GM23248 (cell line): ENCODE measurements around the gene CACNA2D1. TPM values are rescaled to one million over a fixed set of nuclear protein-coding genes. Genes with fewer than 3 reads are reported as not detected.

Experiments used
- DNase-seq: peaks from one replicate; pipeline ENCODE4 v3.0.0-alpha.2; 2015
- H2AFZ ChIP-seq: fragments of 200-600 bp; sonication (generic); 2 replicates; pipeline ENCODE4 v1.6.1; 2016; ENCODE audit warnings: antibody characterized with exemption
- H3F3A ChIP-seq: fragments of 200-600 bp; sonication (generic); 2 replicates; pipeline ENCODE4 v1.6.1; 2016; ENCODE audit warnings: mild to moderate bottlenecking, antibody characterized with exemption, mixed run types; ENCODE audit not compliant: insufficient read depth
- H3K27ac ChIP-seq: fragments of 200-600 bp; sonication (generic); 2 replicates; pipeline ENCODE4 v1.5.1; 2016; ENCODE audit warnings: mild to moderate bottlenecking
- H3K27me3 ChIP-seq: fragments of 200-600 bp; sonication (generic); replicated peaks from 2 replicates; pipeline ENCODE4 v1.6.1; 2016; ENCODE audit warnings: mild to moderate bottlenecking; ENCODE audit not compliant: insufficient read depth
- H3K36me3 ChIP-seq: fragments of 200-600 bp; sonication (generic); 2 replicates; pipeline ENCODE4 v1.6.1; 2016; ENCODE audit warnings: low read depth, mild to moderate bottlenecking
- H3K4me1 ChIP-seq: fragments of 200-600 bp; sonication (generic); 2 replicates; pipeline ENCODE4 v1.6.1; 2016; ENCODE audit warnings: mild to moderate bottlenecking; ENCODE audit not compliant: insufficient read depth
- H3K4me2 ChIP-seq: fragments of 200-600 bp; sonication (generic); one replicate; pipeline ENCODE4 v1.6.1; 2016; ENCODE audit warnings: mild to moderate bottlenecking; ENCODE audit not compliant: unreplicated experiment
- H3K4me3 ChIP-seq: fragments of 200-600 bp; sonication (generic); 2 replicates; pipeline ENCODE4 v1.5.1; 2016; ENCODE audit warnings: mild to moderate bottlenecking
- H3K79me2 ChIP-seq: fragments of 200-600 bp; sonication (generic); 2 replicates; pipeline ENCODE4 v1.6.1; 2016; ENCODE audit warnings: mild to moderate bottlenecking; ENCODE audit not compliant: insufficient read depth
- H3K9ac ChIP-seq: fragments of 200-600 bp; sonication (generic); 2 replicates; pipeline ENCODE4 v1.6.1; 2016; ENCODE audit warnings: mild to moderate bottlenecking
- H3K9me2 ChIP-seq: fragments of 200-600 bp; sonication (generic); 2 replicates; pipeline ENCODE4 v1.6.1; 2016; ENCODE audit warnings: mixed run types, mild to moderate bottlenecking, moderate library complexity; ENCODE audit not compliant: insufficient read depth
- H3K9me3 ChIP-seq: fragments of 200-600 bp; sonication (generic); one replicate; pipeline ENCODE4 v1.6.1; 2017; ENCODE audit warnings: low read depth
- H4K20me1 ChIP-seq: fragments of 200-600 bp; sonication (generic); 2 replicates; pipeline ENCODE4 v1.6.0; 2016; ENCODE audit not compliant: insufficient read depth
- EZH2 ChIP-seq: fragments of 200-600 bp; sonication (generic); IDR thresholded peaks from 2 replicates; pipeline ENCODE4 v1.6.1; 2018; ENCODE audit warnings: antibody characterized with exemption, mild to moderate bottlenecking; ENCODE audit not compliant: insufficient read depth, poor library complexity, severe bottlenecking
- EZH2phosphoT487 ChIP-seq: fragments of 200-600 bp; sonication (generic); IDR thresholded peaks from 2 replicates; pipeline ENCODE4 v1.6.1; 2018; ENCODE audit warnings: antibody characterized with exemption, moderate library complexity, mild to moderate bottlenecking, low read depth; ENCODE audit not compliant: insufficient read depth
- WGBS, 2 experiments: methylation state at CpG; one replicate each; pipeline ENCODE4 v1.1.6; 2015 to 2017; ENCODE audit warnings: low lambda C conversion rate in 2 of 2, low coverage in 1 of 2; ENCODE audit errors: missing lambda C conversion rate in 2 of 2; 5-methylcytosine and 5-hydroxymethylcytosine counted together
- in situ Hi-C: fragments of 300-500 bp; cut with MboI; formaldehyde crosslinking; loops from 2 replicates; pipeline ENCODE4 v1.15.0; 2020
- polyA plus RNA-seq: library from polyadenylated mRNA; unstranded; fragments of >200 nt; fragmentation: Nextera tagmentation; extraction: Ambion mirVana; gene quantifications from 2 replicates; pipeline ENCODE4 v1.2.1, GENCODE V29; 2016
- total RNA-seq: library from RNA; depleted of rRNA; stranded (reverse); fragments of >200 nt; shearing (Covaris generic); gene quantifications from 2 replicates; pipeline ENCODE4 v1.2.3, GENCODE V29; 2014

CACNA2D1 gene
- total and polyA plus RNA-seq, 2 experiments from 2014 or later: 7.7 to 21.2 TPM

GRCh38 chr7:82007315-82007714, 436.3 kb downstream of the CACNA2D1 start:
- H3K9ac ChIP-seq: no peak overlapping the region
- H3K36me3 ChIP-seq: 0 out of 2 replicates have a peak, but pooled peaks cover 5% of the 10 kb centered on the region
- H3K4me2 ChIP-seq: no peak overlapping the region
- in situ Hi-C loops: no loop called here
- TF ChIP-seq EZH2 (no peak), EZH2phosphoT487 (no peak)
- WGBS, 2 experiments: 42 to 55% methylated on average over 3 of the region's 3 CpGs
- no peak overlapping the region for H3K27ac ChIP-seq
- H3K79me2 ChIP-seq: no peaks in the 10 kb centered on the region
- no peak overlapping the region for H3K4me3 ChIP-seq
- no peaks in the 10 kb centered on the region for H3K9me3 ChIP-seq
- no peaks in the 10 kb centered on the region for H3K9me2 ChIP-seq
- no peaks in the 10 kb centered on the region for H4K20me1 ChIP-seq
- no peak for DNase-seq
- no peak overlapping the region for H2AFZ ChIP-seq
- H3F3A ChIP-seq: no peaks in the 10 kb centered on the region
- H3K4me1 ChIP-seq: no peaks in the 10 kb centered on the region
- no peaks in the 10 kb centered on the region for H3K27me3 ChIP-seq

GRCh38 chr7:82005056-82005455, 438.5 kb downstream of the CACNA2D1 start:
- no peaks in the 10 kb centered on the region for H3K9me3 ChIP-seq
- H3K27me3 ChIP-seq: no peaks in the 10 kb centered on the region
- H3K36me3 ChIP-seq: 0 out of 2 replicates have a peak, but pooled peaks cover 5% of the 10 kb centered on the region
- no peaks in the 10 kb centered on the region for H3K4me1 ChIP-seq
- H3K27ac ChIP-seq: no peak overlapping the region
- in situ Hi-C loops: no loop called here
- WGBS, 2 experiments: 98 to 100% methylated on average over 2 of the region's 2 CpGs
- H4K20me1 ChIP-seq: no peaks in the 10 kb centered on the region
- H3K4me2 ChIP-seq: no peak overlapping the region
- no peaks in the 10 kb centered on the region for H3F3A ChIP-seq
- no peaks in the 10 kb centered on the region for H3K9me2 ChIP-seq
- H3K9ac ChIP-seq: no peak overlapping the region
- no peak for TF ChIP-seq EZH2
- no peak for TF ChIP-seq EZH2phosphoT487
- H2AFZ ChIP-seq: no peak overlapping the region
- H3K79me2 ChIP-seq: no peaks in the 10 kb centered on the region
- no peak overlapping the region for H3K4me3 ChIP-seq
- DNase-seq: no peak

- H3K36me3 ChIP-seq: no peaks in the 10 kb centered on the region
- H3F3A ChIP-seq: 0 out of 2 replicates have a peak, but pooled peaks cover 4% of the 10 kb centered on the region
- in situ Hi-C loops: no loop called here
- no peaks in the 10 kb centered on the region for H3K79me2 ChIP-seq
- TF ChIP-seq EZH2phosphoT487 (no peak), EZH2 (no peak)
- H3K4me2 ChIP-seq: no peak overlapping the region
- H2AFZ ChIP-seq: no peak overlapping the region
- H3K9me3 ChIP-seq: no peaks in the 10 kb centered on the region
- no peak for DNase-seq
- H3K4me1 ChIP-seq: peaks cover 11% of the 10 kb centered on the region
- H3K9ac ChIP-seq: no peak overlapping the region
- H3K27ac ChIP-seq: no peak overlapping the region
- no peaks in the 10 kb centered on the region for H4K20me1 ChIP-seq
- no peaks in the 10 kb centered on the region for H3K9me2 ChIP-seq
- no peaks in the 10 kb centered on the region for H3K27me3 ChIP-seq
- no peak overlapping the region for H3K4me3 ChIP-seq
Measured at GRCh38 chr7:81993186-81993585, 450.4 kb downstream of the CACNA2D1 start.

- WGBS, 2 experiments: 54 to 64% methylated on average over 2 of the region's 2 CpGs
- Histone ChIP-seq H3K9me3 (no peaks in the 10 kb centered on the region), H2AFZ (no peak overlapping the region)
Measured at GRCh38 chr7:81990395-81990794, 453.2 kb downstream of the CACNA2D1 start.

More at GRCh38 chr7:81990395-81990794, 453.2 kb downstream of the CACNA2D1 start:
- DNase-seq: peak; percentile 71
- Histone ChIP-seq H3K4me2 (no peak overlapping the region), H3K79me2 (no peaks in the 10 kb centered on the region), H3F3A (0 out of 2 replicates have a peak, but pooled peaks cover 4% of the 10 kb centered on the region), H4K20me1 (no peaks in the 10 kb centered on the region), H3K4me3 (no peak overlapping the region), H3K27me3 (no peaks in the 10 kb centered on the region), H3K36me3 (no peaks in the 10 kb centered on the region), H3K27ac (no peak overlapping the region), H3K9ac (no peak overlapping the region), H3K9me2 (no peaks in the 10 kb centered on the region), H3K4me1 (peaks cover 11% of the 10 kb centered on the region)
- in situ Hi-C loops: no loop called here
- no peak for TF ChIP-seq EZH2phosphoT487
- no peak for TF ChIP-seq EZH2
